Ovary (tissue), 3 donors: ENCODE data around the gene HEATR9.

Experiments
- EP300 ChIP-seq: sonication (generic); formaldehyde crosslinking; IDR thresholded peaks from one replicate; pipeline ENCODE4 v1.6.1; 2017; ENCODE audit warnings: antibody characterized with exemption
- POLR2A ChIP-seq: fragments of 450-650 bp; IDR thresholded peaks from one replicate; pipeline ENCODE4 v1.6.1; 2017; ENCODE audit warnings: antibody characterized with exemption, mild to moderate bottlenecking, moderate library complexity
- TF ChIP-seq, protein P1 (sequence below), 3 donors: fragments of 450-650 bp in 2 of 3; fragments of 200-600 bp in 1 of 3; IDR thresholded peaks; one replicate each; pipeline versions ENCODE4 v1.5.1 to v1.8.0; 2016 to 2022; ENCODE audit warnings: antibody characterized with exemption in 3 of 3, mild to moderate bottlenecking in 1 of 3
- donor health status: DM: no; HTN: no; CAD: no.

DNA sequence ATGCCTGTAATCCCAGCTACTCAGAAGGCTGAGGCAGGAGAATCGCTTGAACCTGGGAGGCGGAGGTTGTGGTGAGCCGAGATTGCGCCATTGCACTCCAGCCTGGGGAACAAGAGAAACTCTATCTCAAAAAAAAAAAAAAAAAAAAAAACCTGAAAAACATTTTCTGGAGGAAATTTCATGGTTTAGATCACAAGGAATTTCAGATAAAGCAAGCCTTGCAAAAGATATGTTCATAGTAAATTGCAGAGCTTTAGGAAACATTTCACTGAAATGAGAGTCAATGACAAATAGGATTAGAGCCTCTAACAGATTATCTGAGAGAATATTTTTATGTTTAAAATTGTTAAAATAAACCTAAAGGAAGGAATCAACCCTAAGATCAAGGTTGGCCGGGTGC, 56.2 kb downstream of the HEATR9 start:
- TF ChIP-seq EP300 (no peak), POLR2A (no peak)
- TF ChIP-seq, protein P1, sequence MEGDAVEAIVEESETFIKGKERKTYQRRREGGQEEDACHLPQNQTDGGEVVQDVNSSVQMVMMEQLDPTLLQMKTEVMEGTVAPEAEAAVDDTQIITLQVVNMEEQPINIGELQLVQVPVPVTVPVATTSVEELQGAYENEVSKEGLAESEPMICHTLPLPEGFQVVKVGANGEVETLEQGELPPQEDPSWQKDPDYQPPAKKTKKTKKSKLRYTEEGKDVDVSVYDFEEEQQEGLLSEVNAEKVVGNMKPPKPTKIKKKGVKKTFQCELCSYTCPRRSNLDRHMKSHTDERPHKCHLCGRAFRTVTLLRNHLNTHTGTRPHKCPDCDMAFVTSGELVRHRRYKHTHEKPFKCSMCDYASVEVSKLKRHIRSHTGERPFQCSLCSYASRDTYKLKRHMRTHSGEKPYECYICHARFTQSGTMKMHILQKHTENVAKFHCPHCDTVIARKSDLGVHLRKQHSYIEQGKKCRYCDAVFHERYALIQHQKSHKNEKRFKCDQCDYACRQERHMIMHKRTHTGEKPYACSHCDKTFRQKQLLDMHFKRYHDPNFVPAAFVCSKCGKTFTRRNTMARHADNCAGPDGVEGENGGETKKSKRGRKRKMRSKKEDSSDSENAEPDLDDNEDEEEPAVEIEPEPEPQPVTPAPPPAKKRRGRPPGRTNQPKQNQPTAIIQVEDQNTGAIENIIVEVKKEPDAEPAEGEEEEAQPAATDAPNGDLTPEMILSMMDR (IDR thresholded peaks at IDR 0.05): no peak
